Omental fat pad (tissue), 4 donors: Measurements from ENCODE around the gene CACNA1A. TPM values are rescaled to one million over a fixed set of nuclear protein-coding genes. Genes with fewer than 3 reads are reported as not detected.
"Not testable (repeated sequence)": the region's sequence is repeated elsewhere in the genome, so short reads cannot be mapped to it uniquely, and the experiment has no call there.

ENCODE experiments used
- ATAC-seq: fragments of 150-250 bp; one replicate; pipeline ENCODE4 v1.9.1; 2016; ENCODE audit warnings: mild to moderate bottlenecking, moderate library complexity; ENCODE audit not compliant: low FRiP score
- DNase-seq: peaks from one replicate; pipeline ENCODE4 v3.0.0-alpha.2; 2019; ENCODE audit warnings: low spot score
- CTCF ChIP-seq, 3 donors: fragments of 450-650 bp; IDR thresholded peaks; one replicate each; pipeline ENCODE4 v1.5.1; 2016 to 2017; ENCODE audit warnings: antibody characterized with exemption in 3 of 3, mild to moderate bottlenecking in 3 of 3, moderate library complexity in 2 of 3
- total RNA-seq, 4 donors: library from RNA; depleted of rRNA; stranded (reverse); fragments of >200 nt; gene quantifications; one replicate each; pipeline ENCODE4 v1.1.0, GENCODE V29; 2016

CACNA1A gene
- total RNA-seq, 4 donors from 2014 or later = 0.44 to 2.7 (median 0.71) TPM

GRCh38 chr19:13187419-13187818 is 318.9 kb downstream of the CACNA1A start:
- ATAC-seq = no peak
- no peak for DNase-seq
- TF ChIP-seq CTCF (IDR thresholded peaks at IDR 0.05) = no peak

DNA sequence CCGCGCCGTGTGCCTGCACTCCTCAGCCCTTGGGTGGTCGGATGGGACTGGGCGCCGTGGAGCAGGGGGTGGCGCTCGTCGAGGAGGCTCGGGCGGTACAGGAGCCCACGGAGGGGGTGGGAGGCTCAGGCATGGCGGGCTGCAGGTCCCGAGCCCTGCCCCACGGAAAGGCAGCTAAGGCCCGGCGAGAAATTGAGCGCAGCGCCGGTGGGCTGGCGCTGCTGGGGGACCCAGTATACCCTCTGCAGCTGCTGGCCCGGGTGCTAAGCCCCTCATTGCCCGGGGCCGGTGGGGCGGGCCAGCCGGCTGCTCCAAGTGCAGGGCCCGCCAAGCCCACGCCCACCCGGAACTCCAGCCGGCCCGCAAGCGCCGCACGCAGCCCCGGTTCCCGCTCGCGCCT is 319.6 kb downstream of the CACNA1A start:
- not testable (repeated sequence) for DNase-seq, ATAC-seq

- not testable (repeated sequence) for ATAC-seq, DNase-seq
These were observed 320.3 kb downstream of the CACNA1A start for GRCh38 chr19:13185763-13186657.

DNA sequence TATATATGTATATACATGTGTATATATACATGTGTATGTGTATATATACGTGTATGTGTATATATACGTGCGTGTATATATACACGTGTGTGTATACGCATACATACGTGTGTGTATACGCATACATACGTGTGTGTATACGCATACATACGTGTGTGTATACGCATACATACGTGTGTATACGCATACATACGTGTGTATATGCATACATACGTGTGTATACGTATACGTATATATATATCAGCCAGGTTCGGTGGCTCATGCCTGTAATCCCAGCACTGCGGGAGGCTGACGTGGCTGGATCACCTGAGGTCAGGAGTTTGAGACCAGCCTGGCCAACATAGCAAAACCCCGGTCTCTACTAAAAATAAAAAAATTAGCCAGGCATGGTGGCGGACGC is 321.4 kb downstream of the CACNA1A start:
- ATAC-seq, DNase-seq: not testable (repeated sequence)

GRCh38 chr19:13181747-13182388 is 324.4 kb downstream of the CACNA1A start:
- no peak for TF ChIP-seq CTCF (IDR thresholded peaks at IDR 0.05)
- DNase-seq (no peak), ATAC-seq (no peak)

DNA sequence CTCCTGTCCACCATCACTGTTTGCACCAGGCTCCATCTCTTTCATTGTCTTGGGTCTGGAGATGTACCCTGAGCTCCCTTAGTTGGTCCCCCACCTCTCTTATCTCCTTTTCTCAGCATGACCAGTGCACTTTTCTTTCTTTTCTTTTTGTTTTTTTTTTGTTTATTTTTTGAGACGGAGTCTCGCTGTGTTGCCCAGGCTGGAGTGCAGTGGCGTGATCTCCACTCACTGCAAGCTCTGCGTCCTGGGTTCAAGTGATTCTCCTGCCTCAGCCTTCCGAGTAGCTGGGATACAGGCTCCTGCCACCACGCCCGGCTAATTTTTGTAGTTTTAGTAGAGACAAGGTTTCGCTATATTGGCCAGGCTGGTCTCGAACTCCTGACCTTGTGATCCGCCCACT is 328.0 kb downstream of the CACNA1A start:
- not testable (repeated sequence) for ATAC-seq, DNase-seq

DNA sequence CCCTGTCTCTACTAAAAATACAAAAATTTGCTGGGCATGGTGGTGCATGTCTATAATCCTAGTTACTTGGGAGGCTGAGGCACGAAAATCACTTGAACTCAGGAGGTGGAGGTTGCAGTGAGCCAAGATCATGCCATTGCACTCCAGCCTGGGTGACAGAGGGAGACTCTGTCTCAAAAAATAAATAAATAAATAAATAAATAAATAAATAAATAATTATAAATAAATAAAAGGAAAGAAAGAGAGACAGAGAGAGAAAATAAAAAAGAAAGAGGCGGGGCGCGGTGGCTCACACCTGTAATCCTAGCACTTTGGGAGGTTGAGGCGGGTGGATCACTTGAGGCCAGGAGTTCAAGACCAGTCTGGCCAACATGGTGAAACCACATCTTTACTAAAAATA is 328.7 kb downstream of the CACNA1A start:
- not testable (repeated sequence) for DNase-seq, ATAC-seq

DNA sequence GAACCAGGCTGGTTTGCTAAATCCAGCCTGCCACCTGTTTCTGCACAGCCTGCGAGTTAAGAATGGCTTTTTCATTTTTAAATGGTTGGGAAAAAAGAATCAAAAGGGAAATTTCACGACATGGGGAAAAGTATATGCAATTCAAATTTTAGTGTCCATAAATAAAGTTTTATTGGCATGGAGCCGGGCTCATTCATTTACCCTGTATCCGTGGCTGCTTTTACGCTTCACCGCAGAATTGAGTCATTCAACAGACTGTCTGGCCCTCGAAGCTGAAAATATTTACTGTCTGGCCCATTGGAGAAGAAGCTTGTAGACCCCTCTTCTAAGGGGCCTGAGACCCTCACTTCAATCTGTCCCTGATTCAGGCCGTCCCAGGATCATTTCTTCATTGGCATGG is 329.9 kb downstream of the CACNA1A start:
- ATAC-seq (no peak), DNase-seq (no peak)
- TF ChIP-seq CTCF (IDR thresholded peaks at IDR 0.05) = no peak

GRCh38 chr19:13173139-13173737 is 333.0 kb downstream of the CACNA1A start:
- no peak for ATAC-seq
- DNase-seq = no peak
- no peak for TF ChIP-seq CTCF (IDR thresholded peaks at IDR 0.05)
